Epidermal melanocyte (primary cell): ENCODE results near the gene GNG3.
"Not testable (repeated sequence)": the region's sequence is repeated elsewhere in the genome, so short reads cannot be mapped to it uniquely, and the experiment has no call there.

Source experiments
- DNase-seq: peaks from one replicate; pipeline ENCODE4 v3.0.0; 2011; ENCODE audit warnings: low spot score; ENCODE audit not compliant: insufficient read length

Gene GNG3

GRCh38 chr11:62687508-62688396 lies 19.7 kb upstream of the GNG3 start:
- no peak for DNase-seq

DNA sequence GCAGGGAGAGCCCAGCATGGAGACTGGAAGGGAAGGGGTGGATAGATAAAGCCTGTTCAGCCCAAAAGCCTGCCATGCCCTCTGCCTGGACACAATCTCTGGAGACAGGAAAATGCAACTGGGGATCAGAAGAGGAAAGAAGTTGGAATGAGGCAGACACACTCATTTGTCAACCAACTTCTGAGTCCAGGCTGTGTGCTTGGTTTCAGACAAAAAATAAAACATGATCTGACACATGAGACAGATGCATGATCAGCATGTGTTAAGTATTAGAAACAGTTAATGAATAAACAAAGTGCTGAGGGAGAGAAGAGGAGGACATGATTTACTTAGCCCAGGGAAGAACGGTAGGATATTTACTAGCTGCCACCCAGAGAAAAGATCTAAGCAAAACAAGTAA lies 19.0 kb upstream of the GNG3 start:
- DNase-seq = no peak

DNA sequence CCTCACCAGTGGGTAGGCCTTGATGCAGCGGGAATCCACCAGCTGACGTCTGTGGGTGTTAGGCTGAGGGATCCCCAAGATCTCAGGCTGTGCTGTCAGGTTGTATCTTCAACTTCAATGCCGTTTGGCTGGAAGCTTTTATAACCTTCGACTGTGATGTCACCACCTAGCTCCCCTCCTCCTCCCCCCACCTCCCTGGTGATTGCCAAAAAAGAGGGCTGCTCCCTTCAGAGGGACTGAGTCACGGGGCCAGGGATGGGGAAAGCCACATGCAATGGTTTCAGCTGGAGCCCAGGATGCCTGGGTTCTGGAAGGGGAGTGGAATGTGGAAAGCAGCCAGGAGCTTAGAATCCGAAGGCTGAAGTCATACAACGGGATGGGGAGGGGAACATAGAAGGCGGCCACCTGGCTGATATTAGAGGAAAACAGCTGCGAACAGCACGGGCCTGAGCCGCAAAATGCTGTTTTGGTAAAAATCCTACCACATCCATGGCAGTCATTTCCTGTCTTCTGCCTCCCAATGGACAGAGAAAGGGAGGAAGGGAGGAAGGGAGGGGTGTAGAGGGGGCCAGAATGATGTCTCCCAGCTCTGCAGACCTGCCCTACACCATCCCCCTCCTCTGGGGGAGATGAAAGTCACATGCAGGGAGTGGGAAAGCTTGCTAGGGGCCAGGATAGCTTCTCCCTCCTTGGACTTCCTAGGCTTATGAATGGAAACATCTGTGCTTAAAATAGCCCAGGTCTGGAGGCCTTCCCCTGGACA lies 17.9 kb upstream of the GNG3 start, which contains the start of gene LRRN4CL:
Gene LRRN4CL (minus strand): TSS at position 110 of the 763 bp plus-strand sequence. CDS start 1,022 bp downstream, outside the sequence.
- DNase-seq = peak; percentile 97

DNA sequence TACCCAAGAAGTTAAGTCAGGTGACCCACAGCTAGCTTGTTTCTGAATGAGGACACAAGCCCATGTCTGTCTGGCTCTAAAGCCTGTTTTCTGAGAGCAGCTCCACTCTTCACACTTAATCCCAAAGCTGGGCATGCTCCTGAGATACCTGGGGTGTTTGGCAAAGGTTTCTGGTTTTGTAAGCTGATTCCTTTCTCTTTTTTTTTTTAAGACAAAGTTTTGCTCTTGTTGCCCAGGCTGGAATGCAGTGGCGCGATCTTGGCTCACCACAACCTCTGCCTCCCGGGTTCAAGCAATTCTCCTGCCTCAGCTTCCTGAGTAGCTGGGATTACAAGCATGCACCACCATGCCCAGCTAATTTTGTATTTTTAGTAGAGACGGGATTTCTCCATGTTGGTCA lies 13.9 kb upstream of the GNG3 start:
- DNase-seq = not testable (repeated sequence)

DNA sequence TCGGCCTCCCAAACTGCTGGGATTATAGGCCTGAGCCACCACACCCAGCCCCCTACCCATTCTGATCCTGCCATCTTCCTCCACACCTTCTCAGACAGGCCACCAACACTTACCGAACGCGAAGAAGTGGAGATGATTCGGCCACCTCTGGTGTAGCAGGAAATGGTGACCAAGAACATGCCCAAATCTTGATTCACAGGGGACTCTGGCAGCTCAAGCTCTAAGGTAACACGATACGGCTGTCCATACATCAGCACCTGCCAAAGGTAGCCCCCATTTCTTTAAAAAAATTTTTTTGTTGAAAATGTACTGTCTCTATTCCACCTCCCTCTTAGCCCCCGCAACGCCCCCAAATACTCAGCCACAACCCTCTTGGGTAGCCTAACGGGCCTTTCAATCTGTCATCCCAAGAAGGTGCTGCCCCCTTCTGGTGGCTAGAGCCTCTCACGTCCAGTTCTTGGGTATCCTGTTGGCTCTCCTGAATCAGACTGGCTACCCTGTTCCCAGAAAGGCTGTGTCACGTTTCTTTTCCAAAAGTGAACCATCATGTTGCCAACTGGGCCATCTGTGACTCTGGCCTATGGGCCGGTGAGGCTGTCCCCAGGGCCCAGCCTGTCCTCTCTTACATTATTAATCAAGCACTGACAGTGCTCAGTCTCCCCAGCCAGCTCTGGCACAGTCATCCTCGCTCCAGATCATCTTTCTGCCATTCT lies 12.9 kb upstream of the GNG3 start:
- DNase-seq = peak; percentile 69

GRCh38 chr11:62702246-62702645 lies 5.2 kb upstream of the GNG3 start:
- DNase-seq = no peak

- not testable (repeated sequence) for DNase-seq
Measured at GRCh38 chr11:62703921-62704320, 3.6 kb upstream of the GNG3 start.

- DNase-seq = no peak
Measured at GRCh38 chr11:62705413-62705812, 2.1 kb upstream of the GNG3 start.

DNA sequence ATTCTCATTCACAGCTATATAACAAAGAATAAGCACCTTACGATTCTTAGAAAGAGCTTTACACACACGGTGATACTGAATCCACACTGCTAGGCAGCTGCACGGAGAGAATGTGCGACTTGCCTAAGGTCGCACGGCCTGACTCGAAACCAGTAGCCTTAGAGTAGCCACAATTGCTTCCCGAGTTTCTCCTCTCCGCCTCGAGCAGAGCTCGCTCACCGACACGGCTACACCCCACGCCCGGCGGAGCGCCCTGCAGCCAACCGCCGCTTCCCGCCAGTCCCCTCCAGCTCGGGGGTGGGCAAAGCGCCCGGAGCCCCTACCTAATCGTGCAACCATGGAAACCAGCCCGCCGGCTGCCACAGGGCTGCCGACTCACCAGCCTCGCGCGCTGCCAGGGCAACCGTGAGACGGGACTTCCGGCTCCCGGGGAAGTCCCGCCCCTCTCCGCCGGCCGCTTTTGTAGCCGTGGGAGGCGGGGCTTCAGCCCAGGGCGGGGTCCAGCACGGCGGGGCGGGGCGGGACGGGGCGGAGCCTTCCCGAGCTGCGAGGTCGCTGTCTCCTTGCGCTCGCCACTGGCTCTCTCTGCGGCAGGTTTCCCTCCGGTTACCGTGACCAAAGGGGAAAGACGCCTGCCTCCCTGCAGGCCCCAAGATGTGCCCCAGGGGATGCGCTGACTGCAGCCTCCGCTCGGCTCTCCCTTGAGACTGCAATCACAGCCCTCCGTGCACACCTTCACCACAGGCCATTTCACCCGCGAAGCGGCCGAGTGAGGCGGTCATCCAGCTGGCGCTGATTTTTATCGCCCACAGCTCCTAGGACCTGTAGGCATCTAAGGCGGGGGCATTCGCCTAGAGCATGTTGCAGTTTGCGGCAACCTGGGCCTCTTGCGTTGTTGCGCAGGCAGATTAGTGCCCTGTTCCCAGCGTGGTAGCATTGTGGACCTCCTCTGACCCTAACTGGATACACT lies 1.3 kb upstream of the GNG3 start:
- DNase-seq = peak; percentile 79

DNA sequence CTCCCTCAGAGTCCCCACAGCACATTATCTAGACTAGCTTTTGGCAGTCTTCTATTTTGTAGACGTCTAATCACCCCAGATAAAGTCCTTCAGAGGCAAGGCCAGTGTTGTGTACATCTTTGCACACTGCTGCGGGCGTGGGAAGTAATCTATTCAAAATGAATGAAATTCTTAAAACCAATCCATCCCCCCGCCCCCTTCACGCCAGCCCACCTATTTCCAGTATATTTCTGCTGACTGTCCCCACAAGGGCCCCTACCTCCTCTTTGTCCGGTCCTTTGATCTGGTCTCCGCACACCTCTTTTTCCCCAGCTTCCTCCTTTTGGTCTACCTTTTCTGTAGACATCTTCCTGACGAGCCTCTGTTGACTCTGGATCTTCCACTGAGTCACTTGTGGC lies 627 bp upstream of the GNG3 start:
- DNase-seq = no peak

GRCh38 chr11:62708392-62708791 lies 916 bp downstream of the GNG3 start:
- DNase-seq = no peak

GRCh38 chr11:62708793-62709192 lies 1.3 kb downstream of the GNG3 start:
- no peak for DNase-seq

DNA sequence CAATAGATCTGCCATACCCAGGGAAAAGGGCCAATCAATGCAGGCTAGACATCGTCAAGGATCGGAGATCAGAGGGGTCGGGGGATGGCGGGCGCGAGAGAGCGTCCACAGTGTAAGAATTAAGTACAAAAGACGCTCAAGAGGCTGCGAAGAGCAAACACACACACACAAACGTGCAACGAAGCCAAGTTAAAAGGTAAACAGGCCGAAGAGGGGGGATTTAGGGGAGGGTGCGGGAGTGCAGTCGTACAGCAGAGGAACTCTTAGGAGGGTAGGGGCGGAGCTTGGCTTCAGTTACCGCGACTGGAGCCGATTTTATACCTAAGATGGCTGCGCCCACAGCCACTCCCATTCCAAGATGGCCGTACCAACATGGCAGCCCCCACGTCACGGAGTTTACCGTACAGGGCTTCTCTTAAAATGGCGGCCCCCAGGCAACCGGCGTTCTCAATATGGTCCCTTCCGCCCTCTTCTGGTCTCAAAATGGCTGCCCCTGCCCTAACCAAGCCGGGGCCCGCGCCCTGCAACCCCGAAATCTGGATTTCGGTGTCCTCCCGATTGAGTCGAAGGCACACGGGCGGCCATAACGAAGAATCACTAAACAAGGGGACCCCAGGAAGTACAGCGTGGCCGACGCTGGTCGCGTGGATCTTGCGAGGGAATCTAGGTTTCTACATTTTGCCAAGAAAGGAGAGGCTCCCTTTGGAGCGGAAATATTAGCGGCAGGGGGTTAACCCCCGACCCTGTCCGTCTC lies 1.9 kb downstream of the GNG3 start:
- peak; percentile 92 for DNase-seq

DNA sequence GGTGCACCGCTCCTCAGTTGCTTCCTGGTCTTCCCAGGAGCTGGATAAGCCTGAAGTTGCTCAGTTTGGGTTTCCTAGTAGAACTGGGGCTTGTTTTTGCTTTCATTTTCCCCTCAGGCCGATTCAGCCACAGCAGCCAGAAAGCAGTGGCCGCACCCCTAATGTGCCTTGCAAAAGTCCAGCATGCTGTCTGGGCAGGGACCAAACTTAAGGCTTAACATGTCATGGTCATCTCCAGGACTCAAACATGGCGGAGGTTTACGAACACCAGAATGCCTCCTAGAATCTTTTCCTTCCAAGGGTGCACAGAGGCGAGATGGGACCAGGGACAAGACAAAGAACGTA lies 2.5 kb downstream of the GNG3 start:
- no peak for DNase-seq

- DNase-seq = no peak
Measured at GRCh38 chr11:62712276-62712812, 4.9 kb downstream of the GNG3 start.

DNA sequence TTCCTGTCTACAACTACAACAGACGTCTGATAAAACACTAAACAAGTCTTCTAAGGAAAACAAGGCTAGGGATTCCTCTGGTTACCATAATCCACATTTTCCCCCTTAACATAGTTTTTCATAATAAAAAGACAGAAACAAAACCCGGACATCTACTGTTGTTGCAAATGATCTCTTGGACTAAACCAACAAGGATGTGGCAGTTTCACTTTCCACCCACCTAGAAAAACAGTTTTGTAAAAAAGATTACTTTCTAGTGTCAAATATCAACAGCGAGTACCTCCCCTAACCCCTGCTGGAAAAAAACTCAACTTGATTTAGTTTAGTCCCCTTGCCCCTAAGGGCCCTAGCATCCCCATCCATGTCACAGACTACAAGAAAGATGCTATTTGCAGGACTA lies 5.4 kb downstream of the GNG3 start:
- DNase-seq = no peak

DNA sequence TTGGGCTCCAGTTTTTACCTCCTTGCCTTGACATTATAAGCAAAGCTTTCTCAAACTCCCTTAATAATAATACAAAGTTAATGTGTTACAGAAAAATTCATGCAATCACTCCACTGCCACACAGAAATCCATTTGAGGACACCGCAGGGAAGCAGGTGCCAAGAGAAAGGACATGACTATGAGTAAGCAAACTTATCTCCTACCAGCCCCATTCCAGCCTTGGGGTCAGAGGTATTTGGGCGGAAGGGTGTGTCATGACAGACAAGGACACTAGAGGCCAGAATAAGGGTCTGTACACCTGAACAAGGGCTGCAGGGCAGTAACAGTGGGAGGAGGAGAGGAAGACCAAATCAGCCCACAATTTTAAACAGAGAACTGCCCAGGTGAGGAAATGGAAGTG lies 5.9 kb downstream of the GNG3 start:
- no peak for DNase-seq

DNA sequence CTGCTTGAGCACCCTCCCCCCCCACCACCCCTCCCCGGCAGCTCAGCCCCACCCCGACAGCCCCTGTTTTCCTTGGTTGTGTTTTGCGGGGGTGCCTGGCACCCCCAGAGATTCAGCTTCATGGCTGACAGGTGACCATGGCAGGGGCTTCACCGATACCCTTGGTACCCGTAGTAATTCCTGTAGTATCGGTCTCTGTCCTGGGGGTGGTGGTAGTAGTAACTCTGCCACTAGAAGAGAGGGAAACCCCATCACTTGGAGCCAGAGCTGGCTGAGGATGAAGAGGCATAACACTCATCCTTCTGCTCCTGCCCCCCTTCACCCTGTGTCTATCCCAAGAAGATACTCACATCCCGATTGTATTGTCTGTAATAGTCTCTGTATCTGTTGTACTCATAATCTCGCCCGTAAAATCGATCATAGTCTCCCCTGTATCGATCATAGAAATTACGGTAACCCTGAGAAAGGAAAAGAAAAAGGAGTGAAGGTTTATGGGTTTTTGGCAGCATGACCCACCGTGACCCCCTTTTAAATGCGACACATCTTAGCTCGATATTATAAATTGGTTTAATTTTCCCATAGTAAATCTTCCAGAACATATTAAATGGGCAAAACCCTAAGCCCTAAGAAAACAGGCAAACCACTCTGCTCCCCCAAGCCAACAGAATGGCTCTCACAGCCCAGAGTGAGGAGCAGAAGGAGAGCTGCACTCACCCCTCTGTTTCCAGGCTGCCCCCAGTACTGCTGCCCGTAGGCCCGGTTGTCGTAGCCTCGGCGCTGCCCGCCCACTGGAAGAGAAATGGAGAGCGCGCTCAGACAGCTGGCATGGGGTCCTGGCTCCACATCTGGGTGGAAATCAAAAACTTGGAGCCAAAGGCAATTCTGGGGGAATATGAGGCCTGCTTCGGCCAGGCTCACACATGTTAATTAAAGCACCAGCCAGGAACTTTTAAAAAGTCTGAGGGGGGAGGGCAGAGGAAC lies 8.0 kb downstream of the GNG3 start:
- DNase-seq = no peak

GRCh38 chr11:62716206-62716605 lies 8.7 kb downstream of the GNG3 start:
- DNase-seq = no peak
